H1 (cell line): ENCODE data around the gene NHLH1. TPM values are rescaled to one million over a fixed set of nuclear protein-coding genes. Genes with fewer than 3 reads are reported as not detected.

Experiments used
- CTCF ChIA-PET: fragments of 300-600 bp; sonication (Branson Sonifier 250); formaldehyde crosslinking; loops from one replicate; lab custom pipeline; 2021; ENCODE audit not compliant: partially characterized antibody; lab: Charles Lee
- POLR2A ChIA-PET: fragments of 300-600 bp; sonication (Branson Sonifier 250); formaldehyde crosslinking; loops from one replicate; lab custom pipeline; 2021; ENCODE audit warnings: inconsistent platforms; ENCODE audit not compliant: partially characterized antibody; lab: Charles Lee
- DNase-seq, 2 experiments: peaks; one replicate each; pipeline versions ENCODE4 v3.0.0 to v3.0.0-alpha.2; 2010 to 2022; ENCODE audit warnings: low spot score in 2 of 2, low read depth in 1 of 2, mixed read lengths in 1 of 2
- FAIRE-seq: peaks from 2 replicates; lab custom pipeline; 2011; peaks lifted over from hg19 to GRCh38; lab: Jason Lieb, UNC
- H2AFZ ChIP-seq: 2 replicates; pipeline ENCODE4 v1.8.1; 2012; ENCODE audit warnings: low read length, inconsistent platforms
- H2AK5ac ChIP-seq: 2 replicates; pipeline ENCODE4 v1.6.1; 2013; ENCODE audit warnings: low read depth, low read length
- H2BK120ac ChIP-seq: replicated peaks from 2 replicates; pipeline ENCODE3; 2013; ENCODE audit warnings: low read depth, low read length, inconsistent platforms
- H2BK12ac ChIP-seq: 2 replicates; pipeline ENCODE4 v1.6.1; 2013; ENCODE audit warnings: low read depth, low read length
- H2BK15ac ChIP-seq: 2 replicates; pipeline ENCODE4 v1.6.1; 2013; ENCODE audit warnings: low read length
- H2BK20ac ChIP-seq: 2 replicates; pipeline ENCODE4 v1.6.1; 2013; ENCODE audit warnings: low read length
- H2BK5ac ChIP-seq: 2 replicates; pipeline ENCODE4 v1.6.1; 2013; ENCODE audit warnings: low read depth, low read length
- H3K14ac ChIP-seq: 2 replicates; pipeline ENCODE4 v1.6.1; 2013; ENCODE audit warnings: inconsistent platforms; ENCODE audit not compliant: insufficient read length
- H3K18ac ChIP-seq: 2 replicates; pipeline ENCODE4 v1.6.1; 2013; ENCODE audit warnings: low read length; ENCODE audit errors: extremely low read depth
- H3K23ac ChIP-seq: 2 replicates; pipeline ENCODE4 v1.6.1; 2013; ENCODE audit warnings: inconsistent platforms; ENCODE audit not compliant: insufficient read length
- H3K23me2 ChIP-seq: 2 replicates; pipeline ENCODE4 v1.6.1; 2013; ENCODE audit warnings: low read depth, low read length
- H3K27ac ChIP-seq: 2 replicates; pipeline ENCODE4 v1.6.1; 2011; ENCODE audit warnings: low read depth, low read length, inconsistent platforms
- H3K27me3 ChIP-seq, 4 experiments: replicated peaks in 1 of 4; 1 replicate in 1 of 4; 2 replicates in 3 of 4; pipeline versions ENCODE4 v1.6.1 to v1.8.1; 2011 to 2013; ENCODE audit warnings: low read length in 3 of 4, mild to moderate bottlenecking in 3 of 4, inconsistent platforms in 2 of 4, mixed read lengths in 2 of 4, moderate library complexity in 1 of 4; ENCODE audit not compliant: control insufficient read depth in 3 of 4, insufficient read depth in 3 of 4; ENCODE audit errors: extremely low read depth in 1 of 4
- H3K36me3 ChIP-seq, 4 experiments: 2 replicates each; pipeline versions ENCODE4 v1.6.1 to v1.8.1; 2011 to 2013; ENCODE audit warnings: mild to moderate bottlenecking in 4 of 4, low read length in 3 of 4, moderate library complexity in 2 of 4, control low read depth in 1 of 4, inconsistent platforms in 1 of 4; ENCODE audit not compliant: insufficient read depth in 4 of 4, control insufficient read depth in 2 of 4
- H3K4ac ChIP-seq: replicated peaks from 2 replicates; pipeline ENCODE3; 2013; ENCODE audit warnings: low read length, low read depth, mixed read lengths, inconsistent platforms; ENCODE audit not compliant: insufficient read length
- H3K4me1 ChIP-seq, 4 experiments: replicated peaks in 1 of 4; 1 replicate in 1 of 4; 2 replicates in 3 of 4; pipeline versions ENCODE4 v1.6.1 to v1.8.1; 2011 to 2013; ENCODE audit warnings: low read length in 3 of 4, inconsistent platforms in 2 of 4, mixed read lengths in 1 of 4; ENCODE audit not compliant: insufficient read depth in 4 of 4, control insufficient read depth in 3 of 4
- H3K4me2 ChIP-seq, 2 experiments: 2 replicates each; pipeline versions ENCODE4 v1.6.1 to v1.8.1; 2011 to 2013; ENCODE audit warnings: low read depth in 2 of 2, low read length in 2 of 2, control low read depth in 1 of 2, inconsistent platforms in 1 of 2, mild to moderate bottlenecking in 1 of 2; ENCODE audit not compliant: insufficient read depth in 1 of 2
- H3K4me3 ChIP-seq, 4 experiments: fragments of 200-600, 300-600 bp in 1 of 4; sonication (generic), shearing (Covaris generic), sonication (Bioruptor Twin) in 1 of 4; 2 replicates each; pipeline versions ENCODE4 v1.5.1 to v1.8.1; 2011 to 2016; ENCODE audit warnings: low read length in 4 of 4, low read depth in 3 of 4, control low read depth in 2 of 4, inconsistent platforms in 2 of 4, mild to moderate bottlenecking in 2 of 4, mixed read lengths in 1 of 4, moderate library complexity in 1 of 4; ENCODE audit not compliant: insufficient read depth in 2 of 4; ENCODE audit errors: extremely low read depth in 1 of 4
- H3K56ac ChIP-seq: replicated peaks from 2 replicates; pipeline ENCODE3; 2013; ENCODE audit warnings: low read depth, mild to moderate bottlenecking, mixed read lengths, low read length, inconsistent platforms; ENCODE audit not compliant: insufficient read length
- H3K79me1 ChIP-seq: 2 replicates; pipeline ENCODE4 v1.6.1; 2013; ENCODE audit warnings: low read depth, low read length, control low read depth
- H3K79me2 ChIP-seq, 2 experiments: 2 replicates each; pipeline versions ENCODE4 v1.6.1 to v1.8.1; 2012 to 2013; ENCODE audit warnings: low read length in 2 of 2, mild to moderate bottlenecking in 2 of 2, inconsistent platforms in 1 of 2; ENCODE audit not compliant: insufficient read depth in 2 of 2, control insufficient read depth in 1 of 2
- H3K9ac ChIP-seq, 4 experiments: replicated peaks in 1 of 4; 1 replicate in 1 of 4; 2 replicates in 3 of 4; pipeline versions ENCODE4 v1.6.1 to v1.8.1; 2011 to 2013; ENCODE audit warnings: low read depth in 3 of 4, low read length in 3 of 4, control low read depth in 2 of 4, mild to moderate bottlenecking in 2 of 4, moderate library complexity in 2 of 4, inconsistent platforms in 1 of 4; ENCODE audit errors: extremely low read depth in 1 of 4
- H3K9me3 ChIP-seq, 2 experiments: 2 replicates each; pipeline versions ENCODE4 v1.6.1 to v1.8.1; 2012 to 2013; ENCODE audit warnings: mild to moderate bottlenecking in 2 of 2, moderate library complexity in 2 of 2, control low read depth in 1 of 2, inconsistent platforms in 1 of 2, low read depth in 1 of 2, low read length in 1 of 2, mixed read lengths in 1 of 2; ENCODE audit not compliant: insufficient read depth in 2 of 2
- H4K20me1 ChIP-seq, 2 experiments: replicated peaks in 1 of 2; 2 replicates each; pipeline versions ENCODE3 to v1.8.1; 2011 to 2013; ENCODE audit warnings: inconsistent platforms in 2 of 2, low read length in 2 of 2, mild to moderate bottlenecking in 1 of 2; ENCODE audit not compliant: insufficient read depth in 2 of 2, control insufficient read depth in 1 of 2
- H4K5ac ChIP-seq: 2 replicates; pipeline ENCODE4 v1.6.1; 2013; ENCODE audit warnings: low read length, low read depth, mixed read lengths, inconsistent platforms; ENCODE audit not compliant: insufficient read length
- H4K8ac ChIP-seq: 2 replicates; pipeline ENCODE4 v1.8.0; 2013; ENCODE audit warnings: mild to moderate bottlenecking, moderate library complexity, low read length, inconsistent platforms; ENCODE audit not compliant: insufficient read depth; ENCODE audit errors: extremely low read depth
- H4K91ac ChIP-seq: replicated peaks from 2 replicates; pipeline ENCODE3; 2013; ENCODE audit warnings: low read length, mixed read lengths, inconsistent platforms; ENCODE audit not compliant: insufficient read length
- WGBS, 2 experiments: shearing (Covaris generic) in 1 of 2; methylation state at CpG; one replicate each; pipeline versions ENCODE4 v1.1.6 to v1.1.7; 2013 to 2015; ENCODE audit warnings: low lambda C conversion rate in 2 of 2, mixed read lengths in 2 of 2, inconsistent platforms in 1 of 2, low coverage in 1 of 2, missing lambda C conversion rate in 1 of 2; ENCODE audit not compliant: insufficient replicate concordance in 2 of 2, insufficient coverage in 1 of 2, insufficient read length in 1 of 2; ENCODE audit errors: extremely low coverage in 1 of 2, missing lambda C conversion rate in 1 of 2; 5-methylcytosine and 5-hydroxymethylcytosine counted together
- polyA plus RNA-seq, 7 experiments: library from polyadenylated mRNA; depleted of rRNA in 3 of 7; stranded (reverse) in 5 of 7; unstranded in 2 of 7; fragments of >200 nt in 5 of 7; fragments of 200-250 nt in 2 of 7; gene quantifications; 1 replicate in 5 of 7; 2 replicates in 1 of 7; 4 replicates in 1 of 7; pipeline versions ENCODE4 v1.2.1 to v1.2.3, GENCODE V29; 2011 to 2013; ENCODE audit warnings: missing spikeins in 2 of 7, mixed read lengths in 2 of 7
- total RNA-seq: library from RNA; stranded (reverse); fragmentation: NEBNext Ultra II Directional; extraction: Animal tissue kit (Norgen Biotek cat#: 25700); gene quantifications from 2 replicates; pipeline ENCODE4 v1.2.1, GENCODE V29; 2021

The NHLH1 gene
- total and polyA plus RNA-seq, 2 of the 8 experiments (the other 6 are each of a cell fraction or from before 2014, with no cell fraction given), result 0.39 to 0.91 TPM

DNA sequence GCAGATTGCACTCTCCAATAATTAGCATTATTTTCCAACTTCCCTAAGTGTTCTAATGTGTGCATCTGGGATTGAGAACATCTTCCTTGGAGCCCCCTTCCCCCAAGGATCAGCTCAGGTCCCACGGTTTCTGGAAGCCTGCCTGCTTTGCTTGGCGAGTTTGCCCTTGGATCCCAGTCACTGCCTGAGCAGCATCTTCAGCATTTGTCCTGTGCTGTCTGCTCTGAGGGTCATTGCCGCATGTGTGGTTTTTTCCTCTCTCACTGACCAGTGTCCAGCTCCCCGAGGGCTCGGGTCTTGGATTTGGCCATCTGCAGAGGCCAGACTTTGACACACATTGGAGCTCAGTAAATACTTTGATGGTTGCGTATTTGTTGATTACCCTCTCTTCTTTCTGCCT, 51.6 kb downstream of the NHLH1 start:
- H3K36me3 ChIP-seq, result peaks cover 12 to 57% (median 42%) of the 10 kb centered on the region in 4 experiments
- no peak for FAIRE-seq

More for the DNA sequence above, 51.6 kb downstream of the NHLH1 start:
- no peak overlapping the region for H2BK12ac ChIP-seq
- H3K27me3 ChIP-seq, result no peaks in the 10 kb centered on the region
- H3K9me3 ChIP-seq, result no peaks in the 10 kb centered on the region
- H3K23me2 ChIP-seq, result no peaks in the 10 kb centered on the region
- no peak overlapping the region for H2BK20ac ChIP-seq
- no peaks in the 10 kb centered on the region for H3K4me1 ChIP-seq
- no peak overlapping the region for H2BK5ac ChIP-seq
- ChIA-PET CTCF (interaction anchor here (0.6 to 5.8 kb wide), 5 partner anchors 21 to 125 kb away, joined by 3 to 57 read pairs (median 7); no protein-coding TSS in a partner anchor), POLR2A (interaction anchor here (2.5 kb wide), 1 partner anchor 11 kb away, joined by 8 read pairs; no protein-coding TSS in a partner anchor)
- H4K5ac ChIP-seq, result no peak overlapping the region
- no peak overlapping the region for H3K4me3 ChIP-seq
- no peak overlapping the region for H2AK5ac ChIP-seq
- no peak overlapping the region for H3K4me2 ChIP-seq
- H4K20me1 ChIP-seq, result peaks cover 5 to 17% of the 10 kb centered on the region in 2 experiments
- H3K56ac ChIP-seq, result no peak overlapping the region
- no peak overlapping the region for H2AFZ ChIP-seq
- H2BK120ac ChIP-seq, result no peak overlapping the region
- WGBS, 2 experiments, result 86% methylated on average over 6 of the region's 6 CpGs; no CpG with 5 or more reads in 1 of the 2 experiments
- no peak overlapping the region for H4K91ac ChIP-seq
- peaks cover 17% of the 10 kb centered on the region for H3K79me1 ChIP-seq
- H3K79me2 ChIP-seq, result peaks cover 0 to 19% of the 10 kb centered on the region in 2 experiments; a peak in 2 of 4 replicates
- DNase-seq, result no peak
- H3K23ac ChIP-seq, result no peak overlapping the region
- no peak overlapping the region for H3K9ac ChIP-seq
- H3K4ac ChIP-seq, result no peak overlapping the region
- H3K14ac ChIP-seq, result no peak overlapping the region
- H3K27ac ChIP-seq, result no peak overlapping the region
- no peak overlapping the region for H3K18ac ChIP-seq
- no peak overlapping the region for H4K8ac ChIP-seq
- H2BK15ac ChIP-seq, result no peak overlapping the region
